Ishikawa (cell line): ENCODE measurements around the gene REXO2.

Source experiments
- CREB1 ChIP-seq: IDR thresholded peaks from 2 replicates; pipeline ENCODE4 v1.6.1; 2012; ENCODE audit warnings: low read depth
- YY1 ChIP-seq: IDR thresholded peaks from 2 replicates; pipeline ENCODE4 v1.6.1; 2012; ENCODE audit warnings: low read depth

GRCh38 chr11:114413958-114414357, 25.3 kb upstream of the REXO2 start:
- TF ChIP-seq YY1 (no peak), CREB1 (no peak)
